OCI-LY3 (cell line): Measurements from ENCODE around the gene MSMO1.

ENCODE experiments used
- H2AFZ ChIP-seq: fragments of 200-600, 300-600 bp; shearing (Covaris generic); 2 replicates; pipeline ENCODE4 v1.6.0; 2014; ENCODE audit warnings: antibody characterized with exemption, low read depth, low read length
- H3K27ac ChIP-seq: fragments of 200-600, 300-600 bp; sonication (generic); 2 replicates; pipeline ENCODE4 v1.5.1; 2014; ENCODE audit warnings: mild to moderate bottlenecking, low read length, moderate library complexity, mixed read lengths
- H3K27me3 ChIP-seq: fragments of 200-600, 300-600 bp; sonication (generic); 2 replicates; pipeline ENCODE4 v1.6.1; 2014; ENCODE audit warnings: low read depth, low read length, mixed read lengths
- H3K36me3 ChIP-seq: fragments of 200-600, 300-600 bp; sonication (generic); replicated peaks from 2 replicates; pipeline ENCODE3; 2014; ENCODE audit warnings: low read depth, low read length, mixed read lengths
- H3K4me1 ChIP-seq: fragments of 300-600, 200-600 bp; sonication (generic); 2 replicates; pipeline ENCODE4 v1.6.1; 2014; ENCODE audit warnings: low read length, mixed read lengths
- H3K4me2 ChIP-seq: fragments of 200-600, 300-600 bp; sonication (generic); 2 replicates; pipeline ENCODE4 v1.6.1; 2014; ENCODE audit warnings: low read length, mixed read lengths
- H3K4me3 ChIP-seq: fragments of 300-600, 200-600 bp; sonication (generic); 2 replicates; pipeline ENCODE4 v1.5.1; 2014; ENCODE audit warnings: antibody characterized with exemption, mild to moderate bottlenecking, low read length, moderate library complexity
- H3K79me2 ChIP-seq: fragments of 300-600, 200-600 bp; shearing (Covaris generic); 2 replicates; pipeline ENCODE4 v1.6.1; 2014; ENCODE audit warnings: mild to moderate bottlenecking, low read length, mixed read lengths
- H3K9ac ChIP-seq: fragments of 300-600, 200-600 bp; shearing (Covaris generic); 2 replicates; pipeline ENCODE4 v1.6.0; 2014; ENCODE audit warnings: mild to moderate bottlenecking, low read length, moderate library complexity
- H3K9me3 ChIP-seq: fragments of 200-600, 300-600 bp; shearing (Covaris generic); 2 replicates; pipeline ENCODE4 v1.6.1; 2014; ENCODE audit warnings: low read length, mixed read lengths; ENCODE audit not compliant: insufficient read depth
- H4K20me1 ChIP-seq: fragments of 200-600, 300-600 bp; sonication (generic); 2 replicates; pipeline ENCODE4 v1.6.1; 2016; ENCODE audit warnings: low read length, mixed read lengths; ENCODE audit not compliant: insufficient read depth
- EZH2phosphoT487 ChIP-seq: fragments of 200-600 bp; shearing (Covaris generic); IDR thresholded peaks from 2 replicates; pipeline ENCODE4 v1.6.1; 2018; ENCODE audit warnings: antibody characterized with exemption, mixed run types, low read depth
- TF ChIP-seq, protein P1 (sequence below): fragments of 200-600, 300-600 bp; sonication (generic); IDR thresholded peaks from 2 replicates; pipeline ENCODE4 v1.5.1; 2014; ENCODE audit warnings: antibody characterized with exemption, low read length, low read depth

The MSMO1 gene

DNA sequence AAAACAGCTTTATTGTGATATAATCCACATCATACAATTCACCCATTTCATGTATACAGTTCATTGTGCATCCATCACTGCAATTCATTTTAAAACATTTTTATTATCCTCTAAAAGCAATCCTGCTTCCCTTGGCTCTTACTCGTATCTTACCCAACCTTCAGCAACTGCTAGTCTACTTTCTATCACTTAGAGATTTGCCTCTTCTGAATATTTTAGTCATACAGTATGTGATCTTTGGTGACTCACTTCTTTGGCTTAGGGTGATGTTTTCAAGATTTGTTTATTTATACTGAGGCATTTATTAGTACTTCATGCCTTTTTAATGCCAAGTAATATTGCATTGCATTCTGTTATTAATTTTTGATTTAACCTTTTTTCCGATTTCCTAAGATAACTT lies 15.0 kb upstream of the MSMO1 start:
- Histone ChIP-seq H3K27ac (no peak overlapping the region), H4K20me1 (no peaks in the 10 kb centered on the region), H3K27me3 (no peaks in the 10 kb centered on the region), H3K4me2 (no peak overlapping the region), H3K9ac (no peak overlapping the region), H3K4me1 (peaks cover 7% of the 10 kb centered on the region), H2AFZ (no peak overlapping the region), H3K36me3 (peaks cover 11% of the 10 kb centered on the region), H3K79me2 (no peaks in the 10 kb centered on the region), H3K9me3 (no peaks in the 10 kb centered on the region), H3K4me3 (no peak overlapping the region)
- no peak for TF ChIP-seq EZH2phosphoT487
- TF ChIP-seq, protein P1, sequence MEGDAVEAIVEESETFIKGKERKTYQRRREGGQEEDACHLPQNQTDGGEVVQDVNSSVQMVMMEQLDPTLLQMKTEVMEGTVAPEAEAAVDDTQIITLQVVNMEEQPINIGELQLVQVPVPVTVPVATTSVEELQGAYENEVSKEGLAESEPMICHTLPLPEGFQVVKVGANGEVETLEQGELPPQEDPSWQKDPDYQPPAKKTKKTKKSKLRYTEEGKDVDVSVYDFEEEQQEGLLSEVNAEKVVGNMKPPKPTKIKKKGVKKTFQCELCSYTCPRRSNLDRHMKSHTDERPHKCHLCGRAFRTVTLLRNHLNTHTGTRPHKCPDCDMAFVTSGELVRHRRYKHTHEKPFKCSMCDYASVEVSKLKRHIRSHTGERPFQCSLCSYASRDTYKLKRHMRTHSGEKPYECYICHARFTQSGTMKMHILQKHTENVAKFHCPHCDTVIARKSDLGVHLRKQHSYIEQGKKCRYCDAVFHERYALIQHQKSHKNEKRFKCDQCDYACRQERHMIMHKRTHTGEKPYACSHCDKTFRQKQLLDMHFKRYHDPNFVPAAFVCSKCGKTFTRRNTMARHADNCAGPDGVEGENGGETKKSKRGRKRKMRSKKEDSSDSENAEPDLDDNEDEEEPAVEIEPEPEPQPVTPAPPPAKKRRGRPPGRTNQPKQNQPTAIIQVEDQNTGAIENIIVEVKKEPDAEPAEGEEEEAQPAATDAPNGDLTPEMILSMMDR = no peak

DNA sequence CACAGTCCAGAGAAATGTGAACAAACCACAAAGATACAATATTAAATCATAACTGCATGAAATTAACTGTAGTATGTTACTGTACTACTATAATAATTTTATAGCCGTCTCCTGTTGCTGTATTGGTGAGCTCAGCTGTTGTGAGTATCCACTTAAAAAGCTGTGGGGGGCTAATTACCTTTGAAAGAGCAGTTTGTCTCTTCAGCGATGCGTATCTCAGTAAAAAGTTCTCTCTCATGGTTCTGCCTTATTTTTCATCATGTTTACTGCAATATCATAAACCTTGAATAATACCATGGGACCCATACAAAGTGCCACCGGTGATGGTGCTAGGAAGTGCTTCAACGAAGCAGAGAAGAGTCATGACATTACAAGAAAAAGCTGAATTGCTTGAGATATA lies 8.4 kb upstream of the MSMO1 start:
- no peak overlapping the region for H2AFZ ChIP-seq

DNA sequence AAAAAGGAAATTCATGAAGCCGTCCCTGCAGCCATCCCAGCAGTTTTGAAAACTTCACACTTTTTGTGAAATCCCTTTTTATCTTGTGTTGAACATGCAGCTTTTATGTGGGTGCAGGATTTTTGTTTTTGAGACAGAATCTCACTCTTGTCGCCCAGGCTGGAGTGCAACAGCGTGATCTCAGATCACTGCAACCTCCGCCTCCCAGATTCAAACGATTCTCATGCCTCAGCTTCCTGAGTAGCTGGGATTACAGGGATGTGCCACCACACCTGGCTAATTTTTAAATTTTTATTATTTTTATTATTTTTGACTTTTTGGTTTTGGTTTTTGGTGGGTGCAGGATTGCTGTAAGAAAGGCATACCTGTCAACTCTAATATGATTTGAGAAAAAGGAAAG lies 8.0 kb upstream of the MSMO1 start:
- H3K4me2 ChIP-seq = no peak overlapping the region
- H3K4me1 ChIP-seq = peaks cover 10% of the 10 kb centered on the region
- H2AFZ ChIP-seq = no peak overlapping the region
- peaks cover 6% of the 10 kb centered on the region for H3K36me3 ChIP-seq
- no peaks in the 10 kb centered on the region for H3K79me2 ChIP-seq
- no peaks in the 10 kb centered on the region for H4K20me1 ChIP-seq
- H3K27me3 ChIP-seq = no peaks in the 10 kb centered on the region
- H3K27ac ChIP-seq = no peak overlapping the region
- no peak for TF ChIP-seq EZH2phosphoT487
- no peaks in the 10 kb centered on the region for H3K9me3 ChIP-seq
- no peak overlapping the region for H3K9ac ChIP-seq
- no peak overlapping the region for H3K4me3 ChIP-seq

More for the DNA sequence above, 8.4 kb upstream of the MSMO1 start:
- no peaks in the 10 kb centered on the region for H3K79me2 ChIP-seq
- H3K9ac ChIP-seq = no peak overlapping the region
- peaks cover 13% of the 10 kb centered on the region for H3K4me1 ChIP-seq
- TF ChIP-seq, protein P1 = no peak
- TF ChIP-seq EZH2phosphoT487 = no peak
- peaks cover 6% of the 10 kb centered on the region for H3K36me3 ChIP-seq
- no peak overlapping the region for H3K27ac ChIP-seq
- H3K4me3 ChIP-seq = no peak overlapping the region
- H3K4me2 ChIP-seq = no peak overlapping the region
- no peaks in the 10 kb centered on the region for H4K20me1 ChIP-seq
- H3K9me3 ChIP-seq = no peaks in the 10 kb centered on the region
- no peaks in the 10 kb centered on the region for H3K27me3 ChIP-seq

DNA sequence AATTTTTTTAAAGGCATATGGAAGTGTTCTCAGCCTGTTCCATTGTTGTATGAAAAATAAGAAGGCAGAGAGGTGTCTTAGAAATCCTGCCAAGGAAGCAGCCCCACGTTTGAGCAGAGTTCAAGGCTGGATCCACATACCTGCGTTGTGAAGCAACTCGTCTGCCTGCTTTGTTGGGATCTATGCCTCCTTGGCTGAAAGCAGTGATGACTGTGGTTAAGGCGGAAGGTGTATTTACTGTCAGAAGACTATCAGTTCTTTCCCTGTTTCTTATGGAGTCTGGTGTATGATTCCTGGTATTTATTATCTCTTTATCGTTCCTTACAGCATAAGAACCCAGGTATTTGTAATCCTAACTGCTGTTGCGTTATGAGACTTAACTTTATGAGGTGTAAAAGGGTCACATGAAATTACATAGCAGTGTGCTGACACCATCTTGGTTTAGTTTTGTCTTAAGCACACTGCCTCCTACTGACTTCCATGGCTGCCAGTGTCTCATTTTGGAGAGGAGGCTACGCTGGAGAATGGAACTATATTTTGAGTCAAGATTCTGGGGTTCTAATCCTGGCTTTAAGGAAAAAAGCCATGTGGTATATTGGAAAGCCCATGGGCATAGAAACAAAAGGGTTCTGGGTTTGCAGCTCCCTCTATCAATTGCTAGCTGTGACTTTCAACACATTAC lies 3.1 kb upstream of the MSMO1 start:
- no peaks in the 10 kb centered on the region for H3K27me3 ChIP-seq
- H2AFZ ChIP-seq = no peak overlapping the region
- H3K9me3 ChIP-seq = peaks cover 12% of the 10 kb centered on the region
- TF ChIP-seq, protein P1 = 0 out of 2 replicates have a peak, but pooled peaks have one; percentile 4
- no peak for TF ChIP-seq EZH2phosphoT487
- peaks cover 12% of the 10 kb centered on the region for H4K20me1 ChIP-seq
- H3K27ac ChIP-seq = no peak overlapping the region
- H3K36me3 ChIP-seq = peaks cover 37% of the 10 kb centered on the region
- peaks cover 20% of the 10 kb centered on the region for H3K4me1 ChIP-seq
- H3K4me3 ChIP-seq = no peak overlapping the region
- peaks cover 29% of the 10 kb centered on the region for H3K79me2 ChIP-seq
- H3K9ac ChIP-seq = no peak overlapping the region
- no peak overlapping the region for H3K4me2 ChIP-seq
